OCI-LY3 (cell line): ENCODE measurements around the gene LCN6.

Experiments used
- H2AFZ ChIP-seq: fragments of 200-600, 300-600 bp; shearing (Covaris generic); 2 replicates; pipeline ENCODE4 v1.6.0; 2014; ENCODE audit warnings: antibody characterized with exemption, low read depth, low read length
- H3K27ac ChIP-seq: fragments of 200-600, 300-600 bp; sonication (generic); 2 replicates; pipeline ENCODE4 v1.5.1; 2014; ENCODE audit warnings: mild to moderate bottlenecking, low read length, moderate library complexity, mixed read lengths
- H3K27me3 ChIP-seq: fragments of 200-600, 300-600 bp; sonication (generic); 2 replicates; pipeline ENCODE4 v1.6.1; 2014; ENCODE audit warnings: low read depth, low read length, mixed read lengths
- H3K36me3 ChIP-seq: fragments of 200-600, 300-600 bp; sonication (generic); replicated peaks from 2 replicates; pipeline ENCODE3; 2014; ENCODE audit warnings: low read depth, low read length, mixed read lengths
- H3K4me1 ChIP-seq: fragments of 300-600, 200-600 bp; sonication (generic); 2 replicates; pipeline ENCODE4 v1.6.1; 2014; ENCODE audit warnings: low read length, mixed read lengths
- H3K4me2 ChIP-seq: fragments of 200-600, 300-600 bp; sonication (generic); 2 replicates; pipeline ENCODE4 v1.6.1; 2014; ENCODE audit warnings: low read length, mixed read lengths
- H3K4me3 ChIP-seq: fragments of 300-600, 200-600 bp; sonication (generic); 2 replicates; pipeline ENCODE4 v1.5.1; 2014; ENCODE audit warnings: antibody characterized with exemption, mild to moderate bottlenecking, low read length, moderate library complexity
- H3K79me2 ChIP-seq: fragments of 300-600, 200-600 bp; shearing (Covaris generic); 2 replicates; pipeline ENCODE4 v1.6.1; 2014; ENCODE audit warnings: mild to moderate bottlenecking, low read length, mixed read lengths
- H3K9ac ChIP-seq: fragments of 300-600, 200-600 bp; shearing (Covaris generic); 2 replicates; pipeline ENCODE4 v1.6.0; 2014; ENCODE audit warnings: mild to moderate bottlenecking, low read length, moderate library complexity
- H3K9me3 ChIP-seq: fragments of 200-600, 300-600 bp; shearing (Covaris generic); 2 replicates; pipeline ENCODE4 v1.6.1; 2014; ENCODE audit warnings: low read length, mixed read lengths; ENCODE audit not compliant: insufficient read depth
- H4K20me1 ChIP-seq: fragments of 200-600, 300-600 bp; sonication (generic); 2 replicates; pipeline ENCODE4 v1.6.1; 2016; ENCODE audit warnings: low read length, mixed read lengths; ENCODE audit not compliant: insufficient read depth
- EZH2phosphoT487 ChIP-seq: fragments of 200-600 bp; shearing (Covaris generic); IDR thresholded peaks from 2 replicates; pipeline ENCODE4 v1.6.1; 2018; ENCODE audit warnings: antibody characterized with exemption, mixed run types, low read depth
- TF ChIP-seq, protein P1 (sequence below): fragments of 200-600, 300-600 bp; sonication (generic); IDR thresholded peaks from 2 replicates; pipeline ENCODE4 v1.5.1; 2014; ENCODE audit warnings: antibody characterized with exemption, low read length, low read depth

LCN6 gene

GRCh38 chr9:136725612-136726011 lies 22.7 kb downstream of the LCN6 start:
- no peak overlapping the region for H3K4me3 ChIP-seq
- H3K4me2 ChIP-seq: no peak overlapping the region
- H3K36me3 ChIP-seq: peaks cover 37% of the 10 kb centered on the region
- peaks cover 65% of the 10 kb centered on the region for H4K20me1 ChIP-seq
- no peak for TF ChIP-seq EZH2phosphoT487
- TF ChIP-seq, protein P1, sequence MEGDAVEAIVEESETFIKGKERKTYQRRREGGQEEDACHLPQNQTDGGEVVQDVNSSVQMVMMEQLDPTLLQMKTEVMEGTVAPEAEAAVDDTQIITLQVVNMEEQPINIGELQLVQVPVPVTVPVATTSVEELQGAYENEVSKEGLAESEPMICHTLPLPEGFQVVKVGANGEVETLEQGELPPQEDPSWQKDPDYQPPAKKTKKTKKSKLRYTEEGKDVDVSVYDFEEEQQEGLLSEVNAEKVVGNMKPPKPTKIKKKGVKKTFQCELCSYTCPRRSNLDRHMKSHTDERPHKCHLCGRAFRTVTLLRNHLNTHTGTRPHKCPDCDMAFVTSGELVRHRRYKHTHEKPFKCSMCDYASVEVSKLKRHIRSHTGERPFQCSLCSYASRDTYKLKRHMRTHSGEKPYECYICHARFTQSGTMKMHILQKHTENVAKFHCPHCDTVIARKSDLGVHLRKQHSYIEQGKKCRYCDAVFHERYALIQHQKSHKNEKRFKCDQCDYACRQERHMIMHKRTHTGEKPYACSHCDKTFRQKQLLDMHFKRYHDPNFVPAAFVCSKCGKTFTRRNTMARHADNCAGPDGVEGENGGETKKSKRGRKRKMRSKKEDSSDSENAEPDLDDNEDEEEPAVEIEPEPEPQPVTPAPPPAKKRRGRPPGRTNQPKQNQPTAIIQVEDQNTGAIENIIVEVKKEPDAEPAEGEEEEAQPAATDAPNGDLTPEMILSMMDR: no peak
- no peaks in the 10 kb centered on the region for H3K27me3 ChIP-seq
- no peaks in the 10 kb centered on the region for H3K9me3 ChIP-seq
- H3K4me1 ChIP-seq: peaks cover 19% of the 10 kb centered on the region
- H3K27ac ChIP-seq: no peak overlapping the region
- H2AFZ ChIP-seq: no peak overlapping the region
- H3K79me2 ChIP-seq: peaks cover 51% of the 10 kb centered on the region
- no peak overlapping the region for H3K9ac ChIP-seq

DNA sequence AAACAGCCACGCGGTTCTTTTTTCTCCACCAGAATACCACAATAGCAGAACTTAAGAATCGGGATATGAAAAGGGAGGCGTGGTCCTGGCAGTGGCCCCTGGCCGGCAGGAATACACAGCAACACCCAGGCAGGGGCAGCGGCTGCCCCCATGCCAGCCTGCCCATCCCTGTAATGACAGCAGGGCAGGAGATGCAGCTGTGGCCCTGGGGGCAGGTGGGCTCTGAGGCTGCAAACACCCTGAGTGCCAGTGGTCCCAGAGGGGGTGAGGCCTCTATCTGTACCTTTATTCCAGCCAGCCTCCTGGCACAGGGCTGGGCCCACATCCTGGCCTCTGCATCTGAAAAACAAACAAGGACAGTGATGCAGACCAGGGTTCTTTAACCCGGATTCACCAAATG lies 23.6 kb downstream of the LCN6 start:
- no peak overlapping the region for H3K4me3 ChIP-seq
- H3K79me2 ChIP-seq: peaks cover 43% of the 10 kb centered on the region
- peaks cover 37% of the 10 kb centered on the region for H3K36me3 ChIP-seq
- H4K20me1 ChIP-seq: peaks cover 62% of the 10 kb centered on the region
- no peak overlapping the region for H2AFZ ChIP-seq
- no peaks in the 10 kb centered on the region for H3K27me3 ChIP-seq
- H3K27ac ChIP-seq: no peak overlapping the region
- no peaks in the 10 kb centered on the region for H3K9me3 ChIP-seq
- H3K4me1 ChIP-seq: peaks cover 18% of the 10 kb centered on the region
- H3K4me2 ChIP-seq: no peak overlapping the region
- no peak overlapping the region for H3K9ac ChIP-seq
- TF ChIP-seq, protein P1: no peak
- TF ChIP-seq EZH2phosphoT487: no peak

GRCh38 chr9:136723989-136724388 lies 24.3 kb downstream of the LCN6 start:
- no peak overlapping the region for H3K4me3 ChIP-seq
- no peak overlapping the region for H3K9ac ChIP-seq

DNA sequence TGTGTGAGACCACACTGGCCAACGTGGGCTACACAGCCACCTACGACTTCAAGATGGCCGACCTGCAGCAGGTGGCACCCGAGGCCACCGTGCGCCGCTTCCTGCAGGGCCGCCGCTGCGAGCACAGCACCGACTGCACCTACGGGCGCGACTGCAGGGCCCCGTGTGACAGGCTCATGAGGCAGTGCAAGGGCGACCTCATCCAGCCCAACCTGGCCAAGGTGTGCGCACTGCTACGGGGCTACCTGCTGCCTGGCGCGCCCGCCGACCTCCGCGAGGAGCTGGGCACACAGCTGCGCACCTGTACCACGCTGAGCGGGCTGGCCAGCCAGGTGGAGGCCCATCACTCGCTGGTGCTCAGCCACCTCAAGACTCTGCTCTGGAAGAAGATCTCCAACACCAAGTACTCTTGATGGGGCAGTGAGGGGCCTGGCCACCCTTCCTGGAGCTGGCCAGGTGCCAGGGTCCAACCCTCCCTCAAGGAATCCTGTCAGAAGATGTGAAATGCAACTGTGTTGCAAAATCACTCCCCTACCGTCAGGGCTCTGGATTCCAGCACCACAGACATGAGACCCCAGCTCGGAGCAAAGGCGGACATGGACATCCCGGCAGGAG lies 24.9 kb downstream of the LCN6 start:
- Histone ChIP-seq H3K4me1 (peaks cover 17% of the 10 kb centered on the region), H3K27me3 (no peaks in the 10 kb centered on the region), H3K79me2 (peaks cover 30% of the 10 kb centered on the region), H3K9ac (no peak overlapping the region), H4K20me1 (peaks cover 62% of the 10 kb centered on the region), H3K4me3 (no peak overlapping the region), H3K36me3 (peaks cover 37% of the 10 kb centered on the region), H3K9me3 (no peaks in the 10 kb centered on the region), H2AFZ (no peak overlapping the region), H3K4me2 (no peak overlapping the region), H3K27ac (no peak overlapping the region)
- TF ChIP-seq, protein P1: no peak
- no peak for TF ChIP-seq EZH2phosphoT487

More at GRCh38 chr9:136723989-136724388, 24.3 kb downstream of the LCN6 start:
- Histone ChIP-seq H3K36me3 (peaks cover 37% of the 10 kb centered on the region), H2AFZ (no peak overlapping the region), H3K4me1 (peaks cover 17% of the 10 kb centered on the region), H3K27ac (no peak overlapping the region), H3K79me2 (peaks cover 35% of the 10 kb centered on the region), H3K9me3 (no peaks in the 10 kb centered on the region), H4K20me1 (peaks cover 62% of the 10 kb centered on the region), H3K27me3 (no peaks in the 10 kb centered on the region), H3K4me2 (no peak overlapping the region)
- TF ChIP-seq, protein P1: no peak
- TF ChIP-seq EZH2phosphoT487: no peak
